MM.1S (cell line): ENCODE measurements around the gene NEGR1.

Experiments used
- EZH2 ChIP-seq: fragments of 300-600 bp; sonication (generic); optimal IDR thresholded peaks from 2 replicates; pipeline ENCODE3; 2017; ENCODE audit warnings: low read depth, mild to moderate bottlenecking, antibody characterized with exemption, low read length, mixed read lengths
- EZH2phosphoT487 ChIP-seq: fragments of 300-600 bp; sonication (generic); IDR thresholded peaks from 2 replicates; pipeline ENCODE4 v1.6.1; 2018; ENCODE audit warnings: antibody characterized with exemption, low read length
- TF ChIP-seq, protein P1 (sequence below): fragments of 300-600 bp; sonication (generic); IDR thresholded peaks from 2 replicates; pipeline ENCODE4 v1.5.1; 2016; ENCODE audit warnings: antibody characterized with exemption, low read length, mixed read lengths

GRCh38 chr1:72170246-72170645, 112.1 kb downstream of the NEGR1 start:
- TF ChIP-seq EZH2, result no peak
- TF ChIP-seq, protein P1, sequence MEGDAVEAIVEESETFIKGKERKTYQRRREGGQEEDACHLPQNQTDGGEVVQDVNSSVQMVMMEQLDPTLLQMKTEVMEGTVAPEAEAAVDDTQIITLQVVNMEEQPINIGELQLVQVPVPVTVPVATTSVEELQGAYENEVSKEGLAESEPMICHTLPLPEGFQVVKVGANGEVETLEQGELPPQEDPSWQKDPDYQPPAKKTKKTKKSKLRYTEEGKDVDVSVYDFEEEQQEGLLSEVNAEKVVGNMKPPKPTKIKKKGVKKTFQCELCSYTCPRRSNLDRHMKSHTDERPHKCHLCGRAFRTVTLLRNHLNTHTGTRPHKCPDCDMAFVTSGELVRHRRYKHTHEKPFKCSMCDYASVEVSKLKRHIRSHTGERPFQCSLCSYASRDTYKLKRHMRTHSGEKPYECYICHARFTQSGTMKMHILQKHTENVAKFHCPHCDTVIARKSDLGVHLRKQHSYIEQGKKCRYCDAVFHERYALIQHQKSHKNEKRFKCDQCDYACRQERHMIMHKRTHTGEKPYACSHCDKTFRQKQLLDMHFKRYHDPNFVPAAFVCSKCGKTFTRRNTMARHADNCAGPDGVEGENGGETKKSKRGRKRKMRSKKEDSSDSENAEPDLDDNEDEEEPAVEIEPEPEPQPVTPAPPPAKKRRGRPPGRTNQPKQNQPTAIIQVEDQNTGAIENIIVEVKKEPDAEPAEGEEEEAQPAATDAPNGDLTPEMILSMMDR, result no peak
- no peak for TF ChIP-seq EZH2phosphoT487
